Activated CD8-positive, alpha-beta memory T cell treated with anti-CD3 and anti-CD28 coated beads, Interleukin-2, amount 50 U/mL, for 1 hour (primary cell): ENCODE data around the gene PPDPF.

Source experiments
- DNase-seq: peaks from one replicate; pipeline ENCODE4 v3.0.0-alpha.2; 2020; ENCODE audit errors: extremely low read depth

PPDPF gene

GRCh38 chr20:63487781-63488241 is 32.8 kb upstream of the PPDPF start:
- no peak for DNase-seq

- no peak for DNase-seq
Measured at GRCh38 chr20:63488315-63489251, 32.0 kb upstream of the PPDPF start.

GRCh38 chr20:63490416-63490815 is 30.1 kb upstream of the PPDPF start:
- DNase-seq, result no peak

- DNase-seq, result no peak
Measured at GRCh38 chr20:63491078-63491477, 29.5 kb upstream of the PPDPF start.

- DNase-seq, result no peak
Measured at GRCh38 chr20:63491635-63492230, 28.8 kb upstream of the PPDPF start.

GRCh38 chr20:63492518-63492917 is 28.0 kb upstream of the PPDPF start:
- DNase-seq, result no peak

- DNase-seq, result no peak
Measured at GRCh38 chr20:63492982-63493381, 27.6 kb upstream of the PPDPF start.

- no peak for DNase-seq
Measured at GRCh38 chr20:63493563-63494020, 27.0 kb upstream of the PPDPF start.

- no peak for DNase-seq
Measured at GRCh38 chr20:63494084-63494419, 26.5 kb upstream of the PPDPF start.

GRCh38 chr20:63494420-63495166 is 26.0 kb upstream of the PPDPF start:
- DNase-seq, result no peak

GRCh38 chr20:63495167-63495720 is 25.3 kb upstream of the PPDPF start:
- DNase-seq, result no peak

GRCh38 chr20:63495741-63496595 is 24.6 kb upstream of the PPDPF start:
- DNase-seq, result peak; percentile 47

- no peak for DNase-seq
Measured at GRCh38 chr20:63496596-63497120, 23.9 kb upstream of the PPDPF start.

- DNase-seq, result no peak
Measured at GRCh38 chr20:63497138-63497945, 23.2 kb upstream of the PPDPF start.

GRCh38 chr20:63497946-63498935 is 22.3 kb upstream of the PPDPF start:
- no peak for DNase-seq

GRCh38 chr20:63498960-63499337 is 21.6 kb upstream of the PPDPF start, which contains the start of gene EEF1A2:
Gene EEF1A2, minus strand, starts transcription at chr20:63499083. Its CDS starts 1,320 bp downstream, at chr20:63497763.
- no peak for DNase-seq

GRCh38 chr20:63499338-63499969 is 21.1 kb upstream of the PPDPF start:
- no peak for DNase-seq
